GM21526 (cell line): ENCODE measurements around the gene CDK14.

Experiments used
- ATAC-seq: cut with Tn5 transposase; IDR thresholded peaks from one replicate; pipeline ENCODE4 v1.9.1; 2021; ENCODE audit warnings: moderate library complexity; ENCODE audit not compliant: unreplicated experiment, low FRiP score

The CDK14 gene

DNA sequence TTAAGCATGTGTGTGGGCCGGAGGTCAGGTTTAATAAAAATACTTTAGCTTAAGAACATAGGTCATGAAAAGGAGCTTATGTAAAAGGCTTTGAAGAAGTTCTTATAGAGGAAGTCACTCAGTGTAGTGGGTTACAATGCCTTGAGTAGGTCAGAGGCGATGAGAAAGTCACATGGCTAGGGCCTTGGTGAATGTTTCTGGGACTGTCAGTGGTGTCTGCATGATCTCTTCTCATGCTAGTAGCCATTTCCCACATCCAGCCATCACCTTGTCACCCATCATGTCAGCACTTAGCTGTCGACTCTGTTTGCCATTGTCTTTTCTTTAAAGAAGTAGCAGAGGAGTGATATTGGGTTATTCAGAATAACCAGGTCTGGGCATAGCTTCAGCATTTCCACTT lies 236.6 kb downstream of the CDK14 start:
- ATAC-seq = no peak

DNA sequence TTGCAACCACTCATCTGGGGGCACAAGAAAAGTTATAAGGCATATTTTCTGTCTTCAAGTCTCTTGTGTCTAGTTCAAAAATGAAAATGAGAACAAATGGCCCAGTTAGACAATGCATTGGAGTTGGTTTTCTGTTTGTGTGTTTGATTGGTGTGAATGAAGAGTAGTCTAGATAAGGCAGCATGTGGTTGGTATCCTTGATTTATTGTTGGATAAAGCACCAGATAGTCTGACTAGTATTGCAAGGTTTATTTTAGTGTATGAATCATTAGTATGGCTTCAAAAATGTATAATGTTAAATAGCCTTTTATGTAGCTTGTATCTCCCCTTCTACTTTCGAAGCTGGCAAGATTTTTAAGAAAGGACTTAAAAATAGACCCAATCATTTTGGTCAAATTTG lies 237.3 kb downstream of the CDK14 start:
- no peak for ATAC-seq

DNA sequence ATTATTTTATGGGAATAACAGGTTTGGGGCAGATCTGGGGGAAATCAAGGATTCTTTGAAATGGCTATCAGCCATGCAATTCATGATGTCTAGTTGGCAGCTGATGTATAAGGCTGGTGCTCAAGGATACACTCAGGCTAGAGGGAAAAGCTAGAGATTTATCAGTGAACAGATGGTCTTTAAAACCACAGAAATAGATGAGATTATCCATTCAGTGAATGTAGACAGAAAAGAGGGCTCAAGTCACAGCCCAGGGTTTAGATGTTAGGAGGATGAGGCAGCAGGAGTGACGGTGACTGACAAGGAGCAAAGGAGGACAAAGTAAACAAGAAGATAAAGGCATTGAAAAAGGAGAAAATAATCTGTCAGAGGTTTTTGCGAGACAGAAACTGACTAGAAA lies 238.7 kb downstream of the CDK14 start:
- ATAC-seq = no peak

DNA sequence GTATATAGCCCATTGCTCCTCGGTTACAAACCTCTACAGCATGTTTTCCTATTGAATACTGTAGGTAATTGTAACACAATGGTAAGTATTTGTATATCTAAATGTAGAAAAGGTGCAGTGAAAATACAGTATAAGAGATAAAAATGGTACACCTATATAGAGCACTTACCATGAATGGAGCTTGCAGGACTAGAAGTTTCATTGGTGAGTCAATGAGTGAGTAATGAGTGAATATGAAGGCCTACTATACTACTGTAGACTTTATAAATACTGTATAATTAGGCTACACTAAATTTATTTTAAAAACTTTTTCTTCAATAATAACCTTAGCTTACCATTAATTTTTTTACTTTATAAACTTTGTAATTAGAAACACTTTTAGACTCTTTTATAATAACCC lies 239.7 kb downstream of the CDK14 start:
- no peak for ATAC-seq

DNA sequence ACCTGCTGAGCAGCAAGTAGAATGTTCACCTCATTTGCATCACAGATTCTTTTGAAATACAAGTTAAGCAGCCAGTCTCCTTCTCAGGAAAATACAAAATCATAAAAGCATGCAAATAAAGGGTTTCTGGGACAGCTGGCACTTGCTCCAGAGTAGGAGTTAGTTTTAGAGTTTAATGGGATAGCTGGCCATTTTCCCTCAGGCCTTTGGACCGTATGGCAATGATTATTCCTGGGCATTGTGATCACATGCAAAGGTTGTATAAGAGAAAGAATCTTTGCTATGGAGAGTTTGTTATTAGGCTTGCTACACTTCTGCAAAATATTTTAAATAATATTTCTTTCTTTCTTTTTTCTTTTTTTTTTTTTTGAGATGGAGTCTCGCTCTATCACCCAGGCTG lies 240.8 kb downstream of the CDK14 start:
- no peak for ATAC-seq

DNA sequence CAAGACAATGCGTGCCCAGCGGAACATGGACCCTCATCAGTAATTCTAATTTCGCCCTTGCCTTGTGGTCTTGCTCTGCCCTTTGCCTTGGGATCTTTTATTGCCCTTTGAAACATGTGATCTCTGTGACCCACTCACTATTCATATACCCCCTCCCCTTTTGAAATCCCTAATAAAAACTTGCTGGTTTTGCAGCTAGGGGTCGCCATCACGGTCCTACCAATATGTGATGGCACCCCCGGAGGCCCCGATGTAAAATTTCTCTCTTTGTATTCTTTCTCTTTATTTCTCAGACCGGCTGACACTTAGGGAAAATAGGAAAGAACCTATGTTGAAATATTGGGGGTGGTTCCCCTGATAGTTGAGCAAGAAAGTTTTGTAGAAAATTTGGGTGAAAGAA lies 242.7 kb downstream of the CDK14 start:
- no peak for ATAC-seq

DNA sequence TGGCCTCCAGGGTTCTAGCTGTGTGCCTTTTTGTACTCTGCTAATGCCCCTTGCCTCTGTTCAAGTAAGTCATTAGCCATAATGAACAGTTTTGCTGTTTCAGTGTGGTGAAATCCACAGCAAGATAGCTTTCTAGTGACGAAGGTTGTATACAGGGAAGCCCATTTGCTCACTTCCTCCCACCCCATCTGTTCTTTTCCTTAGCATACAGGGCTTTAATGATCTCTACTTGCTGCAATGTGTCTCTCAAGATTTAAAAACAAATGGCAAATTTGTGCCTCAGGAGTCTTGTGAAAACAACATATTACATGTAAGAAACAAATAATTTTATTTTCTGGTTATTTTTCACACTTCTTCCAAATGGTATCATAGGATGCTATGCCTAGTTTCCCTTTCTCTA lies 243.2 kb downstream of the CDK14 start:
- no peak for ATAC-seq

DNA sequence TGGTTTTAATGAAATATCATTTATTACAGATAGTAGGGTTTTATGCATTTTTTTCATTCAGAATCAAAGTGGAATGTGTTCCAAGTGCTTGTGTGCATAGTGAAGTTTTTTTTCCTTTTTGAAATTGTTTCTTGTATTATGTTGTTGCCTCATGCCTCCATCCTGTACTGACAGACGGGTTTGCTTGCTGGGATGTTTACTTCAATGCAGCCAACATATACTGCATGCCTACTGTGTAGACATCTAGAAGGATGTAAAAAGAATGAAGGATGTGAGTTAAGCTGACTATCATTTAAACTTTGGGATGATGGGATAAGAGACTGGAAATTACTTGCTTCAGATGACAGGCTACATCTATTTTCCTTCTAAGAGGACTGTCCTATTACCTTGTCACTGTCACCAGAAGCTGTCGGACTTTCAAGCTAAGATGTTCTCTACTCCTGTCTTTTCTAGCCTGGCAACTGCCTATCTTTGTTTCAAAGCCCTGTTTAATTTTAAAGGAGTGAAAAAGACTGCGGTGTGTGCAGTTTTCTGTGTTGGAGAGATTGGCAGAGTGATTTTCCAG lies 243.7 kb downstream of the CDK14 start:
- no peak for ATAC-seq

DNA sequence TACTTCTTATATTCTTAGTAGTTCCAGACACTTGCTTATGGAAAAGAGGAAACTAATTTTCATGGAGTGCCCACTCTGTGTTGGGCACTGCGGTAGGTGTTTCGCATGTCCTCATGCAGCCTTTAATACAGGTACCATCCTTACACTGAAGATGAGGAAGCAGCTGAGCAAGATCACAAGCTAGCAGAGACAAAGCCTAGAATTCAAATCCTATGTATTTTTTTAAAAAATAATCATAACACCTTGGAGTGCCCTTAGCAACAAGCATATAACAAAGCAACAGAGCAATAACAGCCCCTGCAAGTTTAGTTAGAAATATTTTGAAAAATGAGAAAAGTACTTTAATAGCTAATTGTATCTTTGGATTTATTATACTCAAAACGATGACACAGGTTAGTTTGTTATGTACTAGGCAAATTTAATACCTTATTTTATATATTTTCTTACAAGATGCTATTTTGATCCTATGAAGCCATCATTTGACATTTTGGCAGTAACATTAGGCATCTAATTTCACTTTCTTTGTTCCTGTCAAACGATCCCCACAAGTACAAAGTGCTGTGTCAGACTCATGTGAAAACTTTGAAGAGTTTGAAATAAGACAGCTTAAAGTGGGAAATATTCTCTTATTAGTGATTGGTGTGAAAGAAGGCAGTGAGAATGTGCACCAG lies 245.8 kb downstream of the CDK14 start:
- no peak for ATAC-seq

DNA sequence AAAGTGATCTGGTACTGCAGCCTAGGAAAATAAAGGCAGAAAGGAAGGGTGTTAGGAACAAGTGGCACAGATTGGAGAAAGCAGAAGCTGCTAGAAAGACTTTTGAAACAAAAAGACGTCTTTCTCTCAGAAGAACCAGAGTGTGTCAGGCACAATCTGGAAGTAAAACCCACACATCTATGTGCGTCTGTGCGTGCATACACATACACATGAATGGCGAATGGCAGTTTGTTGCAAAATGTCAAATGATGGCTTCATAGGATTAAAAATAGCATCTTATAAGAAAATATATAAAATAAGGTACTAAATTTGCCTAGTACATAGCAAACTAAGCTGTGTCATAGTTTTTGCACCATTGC lies 246.3 kb downstream of the CDK14 start:
- ATAC-seq = no peak

DNA sequence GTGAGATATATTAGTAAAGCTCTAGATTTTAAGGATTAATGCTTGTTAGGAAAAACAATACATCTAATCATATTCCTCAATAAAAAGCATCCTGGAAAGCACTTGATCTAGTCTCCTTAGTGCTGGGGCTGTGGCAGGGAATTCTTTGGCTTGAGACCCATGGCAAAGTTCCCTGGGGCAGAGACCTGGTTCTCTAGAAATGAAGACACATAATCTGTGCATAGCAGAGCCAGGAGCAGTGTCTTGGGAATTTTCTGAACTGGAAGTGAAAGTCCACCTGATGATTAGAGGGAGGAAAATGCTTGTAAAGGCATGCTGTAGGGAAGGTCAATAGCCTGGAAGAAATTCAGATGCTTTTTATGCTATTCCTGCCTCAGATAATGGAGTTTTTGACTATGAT lies 247.4 kb downstream of the CDK14 start:
- no peak for ATAC-seq

DNA sequence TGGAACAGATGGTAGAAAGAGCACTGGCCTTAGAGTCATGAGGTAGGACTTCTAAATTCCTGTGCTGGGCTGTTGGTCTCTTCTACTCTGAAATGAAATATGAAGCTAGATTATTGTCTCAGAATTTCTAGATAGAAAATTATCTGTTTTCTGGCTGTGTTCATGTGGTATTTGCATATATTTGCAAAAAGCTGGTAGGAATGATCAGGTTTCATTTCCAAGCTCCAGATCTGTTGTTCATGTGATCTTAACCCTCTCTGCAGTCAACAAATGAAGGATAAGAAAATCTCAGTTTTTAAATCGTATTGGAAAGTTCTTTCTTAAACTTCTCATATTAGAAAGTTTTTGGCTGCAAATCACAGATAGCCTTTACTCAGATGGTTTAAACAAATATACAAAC lies 248.3 kb downstream of the CDK14 start:
- no peak for ATAC-seq

DNA sequence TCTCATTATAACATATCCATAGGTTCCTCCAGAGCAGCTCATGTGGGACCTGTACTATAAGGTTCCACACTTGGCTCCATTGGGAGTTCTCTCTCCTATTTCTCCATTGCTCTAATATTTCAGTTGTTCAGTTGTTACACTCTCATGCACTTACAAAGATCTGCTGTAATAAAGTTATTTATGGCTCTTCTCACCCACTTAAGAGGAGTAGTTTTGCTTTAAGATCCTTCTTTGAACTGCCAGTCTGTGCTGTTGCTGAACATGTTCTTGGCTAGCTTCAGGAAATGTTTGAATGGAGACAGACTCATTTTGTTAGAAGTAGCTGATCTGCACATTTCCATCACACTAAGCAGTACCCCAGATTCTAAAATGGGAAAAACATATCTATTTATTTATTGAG lies 250.1 kb downstream of the CDK14 start:
- ATAC-seq = no peak

DNA sequence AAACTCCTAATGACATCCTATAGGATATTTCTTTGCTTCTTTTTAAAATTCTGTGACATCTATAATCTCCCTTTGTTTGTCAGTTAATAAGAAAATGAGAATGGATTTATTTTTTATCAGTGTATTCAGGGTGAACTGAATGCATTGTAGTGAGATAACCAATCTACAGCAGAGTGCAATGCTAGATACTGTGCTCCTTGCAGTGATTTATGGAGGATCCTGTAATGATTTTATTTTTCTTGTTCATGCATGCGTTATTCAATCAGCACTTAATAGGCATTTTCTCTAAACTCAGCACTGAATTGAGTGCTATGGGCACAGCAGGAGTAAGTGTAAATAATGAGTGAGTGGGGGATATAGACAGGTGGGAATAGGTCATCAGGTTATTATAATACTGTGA lies 253.9 kb downstream of the CDK14 start:
- ATAC-seq = no peak

DNA sequence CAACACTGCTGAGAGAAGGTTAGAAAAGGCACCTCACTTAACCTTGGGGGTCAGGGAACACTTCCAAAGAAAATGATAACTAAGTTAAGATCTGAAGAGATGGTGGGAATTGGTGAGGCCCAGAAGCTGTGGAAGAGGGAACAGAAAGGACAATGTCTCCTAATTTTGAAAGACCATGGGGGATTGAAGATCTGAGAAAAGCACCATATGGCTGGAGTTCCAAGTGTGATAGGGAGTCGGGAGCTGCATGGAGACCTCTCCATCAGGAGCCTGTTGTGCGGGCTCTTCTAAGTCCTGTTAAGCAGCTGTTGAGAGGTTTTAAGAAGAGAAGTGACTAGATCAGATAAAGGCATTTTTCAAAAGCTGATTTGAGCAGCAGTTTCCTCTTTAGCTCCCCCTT lies 254.3 kb downstream of the CDK14 start:
- ATAC-seq = no peak

DNA sequence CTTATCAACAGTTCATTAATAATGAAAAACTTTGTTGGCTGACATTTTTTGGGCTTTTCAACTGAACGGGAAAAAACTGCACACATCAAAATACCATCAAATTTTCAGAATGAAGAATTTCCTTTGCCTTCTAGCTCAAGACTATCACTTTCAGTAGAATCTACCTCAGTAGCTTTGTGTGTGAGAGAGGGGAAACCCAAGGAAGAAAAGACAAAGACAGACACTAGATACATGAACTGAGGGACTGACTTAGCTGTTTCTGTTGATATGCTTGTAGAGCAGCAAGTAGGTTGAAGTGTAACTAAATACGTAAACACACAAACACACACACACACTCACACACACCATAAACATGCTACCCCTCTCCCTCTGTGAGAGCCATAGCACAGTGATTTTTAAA lies 257.1 kb downstream of the CDK14 start:
- no peak for ATAC-seq

DNA sequence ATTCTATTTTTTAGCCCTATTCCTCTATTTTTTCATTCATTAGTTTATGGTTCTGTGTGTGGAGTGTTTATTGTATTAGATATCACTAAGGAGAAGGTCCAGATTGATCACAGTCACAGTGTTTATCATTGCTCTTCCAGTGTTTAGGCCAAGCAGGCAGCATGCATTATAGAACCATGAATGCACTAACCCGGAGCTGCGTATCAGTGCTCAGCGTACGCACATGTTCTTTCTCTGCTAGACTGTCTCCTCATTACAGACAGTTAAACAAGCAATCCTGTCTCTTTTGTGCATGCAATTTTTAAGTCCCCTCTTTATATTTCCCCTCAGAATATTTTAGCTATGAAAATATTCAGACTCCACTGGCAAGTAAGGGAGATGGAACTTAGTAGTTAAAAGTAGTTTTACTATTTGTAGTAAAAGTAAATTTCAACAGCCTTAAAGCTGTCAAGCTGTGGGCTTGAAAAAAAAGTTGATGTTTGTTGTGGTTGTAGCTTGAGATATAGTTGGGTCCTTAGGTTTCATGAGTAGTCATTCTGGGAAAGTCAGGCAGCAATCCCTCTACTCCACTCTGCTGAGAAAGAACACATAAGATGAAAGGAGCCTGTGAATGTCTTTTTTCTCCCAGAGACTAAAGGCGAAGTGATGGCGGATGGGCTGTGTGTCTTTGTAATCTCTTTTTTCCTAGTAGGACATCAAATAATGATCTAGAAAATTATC lies 260.4 kb downstream of the CDK14 start:
- ATAC-seq = no peak

DNA sequence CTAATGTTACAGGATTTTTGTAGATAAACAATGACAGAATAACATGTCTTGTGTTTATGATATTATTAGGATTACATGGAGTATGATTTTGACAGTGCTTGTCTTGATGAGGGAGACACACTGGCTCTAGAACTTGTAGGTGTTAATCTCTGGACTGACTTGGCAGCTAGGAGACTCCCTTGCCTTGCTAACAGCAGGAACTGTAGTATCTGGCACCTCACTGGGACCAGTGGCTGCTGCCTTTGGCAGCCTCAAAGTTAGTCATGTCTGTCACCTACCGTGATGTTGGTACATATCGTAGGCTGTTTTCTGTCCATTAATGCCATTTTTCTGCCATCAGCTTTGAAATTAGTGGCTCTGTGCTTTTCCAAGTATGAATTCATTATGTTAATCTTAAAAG lies 261.5 kb downstream of the CDK14 start:
- ATAC-seq = no peak

DNA sequence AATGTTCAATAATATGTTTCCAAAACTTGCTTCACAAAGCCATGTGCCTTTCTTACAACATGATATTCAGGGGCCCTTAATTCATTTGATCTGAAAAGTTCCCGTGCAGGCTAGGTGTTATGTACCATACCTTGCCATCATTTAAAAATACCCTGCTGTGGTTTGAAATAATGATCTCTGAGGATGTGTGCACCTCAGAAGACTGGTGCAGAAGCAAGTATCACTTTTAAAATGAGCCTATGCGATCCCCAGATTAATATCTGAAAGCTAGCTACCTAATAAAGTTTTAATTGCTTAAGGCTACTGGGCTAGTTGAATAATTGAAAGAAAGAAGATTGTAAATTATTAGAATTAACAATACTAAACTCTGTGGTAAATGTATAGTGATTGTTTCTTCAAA lies 262.4 kb downstream of the CDK14 start:
- no peak for ATAC-seq

DNA sequence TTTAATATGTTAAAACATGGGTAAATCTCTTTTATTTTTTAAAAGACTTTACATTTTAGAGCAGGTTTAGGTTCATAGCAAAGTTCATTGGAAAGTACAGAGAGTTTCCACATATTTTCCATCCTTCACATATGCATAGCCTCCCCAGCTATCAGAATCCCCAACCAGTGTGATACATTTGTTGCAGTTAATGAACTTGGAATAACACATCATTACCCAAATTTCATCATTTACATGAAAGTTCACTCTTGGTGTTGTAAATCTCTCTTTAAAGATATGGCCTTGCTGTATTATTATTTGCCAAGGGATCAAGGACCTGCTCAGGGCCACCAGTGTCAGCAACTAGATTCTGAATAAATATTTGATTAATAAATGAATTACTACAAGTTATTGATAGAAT lies 263.4 kb downstream of the CDK14 start:
- ATAC-seq = no peak

DNA sequence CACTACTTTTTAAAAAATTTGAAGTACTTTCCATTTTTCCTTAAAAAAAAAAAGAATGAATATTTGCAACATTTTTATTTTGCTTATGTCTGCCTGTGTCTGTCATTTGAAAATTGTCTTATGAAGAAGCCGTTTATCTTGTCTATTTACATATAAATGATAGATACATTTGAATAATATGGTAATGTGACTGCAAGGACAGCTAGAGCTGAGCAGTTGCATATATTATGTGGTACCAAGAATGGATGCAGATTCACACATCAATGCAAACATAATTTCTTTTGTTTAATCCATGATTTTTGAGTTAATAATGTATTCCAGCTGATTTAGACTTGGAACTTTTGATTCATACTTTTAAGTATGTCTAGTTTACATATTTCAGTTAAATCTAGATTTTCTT lies 268.0 kb downstream of the CDK14 start:
- ATAC-seq = no peak

DNA sequence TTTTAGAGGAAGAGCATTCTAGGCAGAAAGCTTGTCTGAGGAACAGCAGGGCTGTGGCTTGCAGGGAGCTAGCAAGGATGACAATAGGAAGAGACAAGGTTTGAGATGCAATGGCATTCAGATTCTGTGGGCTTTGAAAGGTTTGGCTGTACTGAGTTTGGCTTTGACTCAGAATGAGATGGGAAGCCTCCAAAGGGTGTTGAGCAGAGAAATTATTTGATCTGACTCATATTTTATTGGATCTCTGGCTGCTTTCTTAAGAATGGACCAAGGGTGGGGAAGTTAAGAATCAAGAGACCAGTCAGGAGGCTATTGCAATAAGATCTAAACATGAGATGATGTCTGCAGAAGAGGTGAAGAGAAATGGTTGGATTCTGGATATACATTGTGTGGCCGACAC lies 273.2 kb downstream of the CDK14 start:
- no peak for ATAC-seq
